SK-N-SH (cell line): ENCODE results near the gene APH1B.

Source experiments
- EZH2phosphoT487 ChIP-seq: fragments of 200-600 bp; sonication (generic); IDR thresholded peaks from 2 replicates; pipeline ENCODE4 v1.6.1; 2017; ENCODE audit warnings: low read depth, mixed run types, mild to moderate bottlenecking, antibody characterized with exemption, moderate library complexity, borderline replicate concordance
- FOSL2 ChIP-seq: IDR thresholded peaks from 2 replicates; pipeline ENCODE4 v1.4.0; 2012; ENCODE audit warnings: low read depth, mild to moderate bottlenecking, moderate library complexity, borderline replicate concordance
- GABPA ChIP-seq: IDR thresholded peaks from 2 replicates; pipeline ENCODE4 v1.4.0; 2012; ENCODE audit warnings: low read depth, mild to moderate bottlenecking
- JUND ChIP-seq: IDR thresholded peaks from 2 replicates; pipeline ENCODE4 v1.4.0; 2012
- MXI1 ChIP-seq: IDR thresholded peaks from 2 replicates; pipeline ENCODE4 v1.6.1; 2012; ENCODE audit warnings: mild to moderate bottlenecking, low read depth, low read length, improper control_type of control experiment
- POLR2AphosphoS5 ChIP-seq: IDR thresholded peaks from 2 replicates; pipeline ENCODE4 v1.6.1; 2012; ENCODE audit warnings: low read depth, low read length
- RAD21 ChIP-seq: IDR thresholded peaks from 2 replicates; pipeline ENCODE4 v1.6.1; 2012; ENCODE audit warnings: mild to moderate bottlenecking, low read length
- TF ChIP-seq, protein P1 (sequence below): fragments of 200-600 bp; sonication (generic); IDR thresholded peaks from 2 replicates; pipeline ENCODE4 v1.6.1; 2017; ENCODE audit warnings: antibody characterized with exemption, mild to moderate bottlenecking, moderate library complexity
- TF ChIP-seq, protein P2 (sequence below): fragments of 150-350 bp; IDR thresholded peaks from 2 replicates; pipeline ENCODE4 v1.6.1; 2017; ENCODE audit warnings: antibody characterized with exemption, low read length, low read depth, borderline replicate concordance
- TF ChIP-seq, protein P3 (sequence below): IDR thresholded peaks from 2 replicates; pipeline ENCODE4 v1.4.0; 2012; ENCODE audit warnings: low read depth

DNA sequence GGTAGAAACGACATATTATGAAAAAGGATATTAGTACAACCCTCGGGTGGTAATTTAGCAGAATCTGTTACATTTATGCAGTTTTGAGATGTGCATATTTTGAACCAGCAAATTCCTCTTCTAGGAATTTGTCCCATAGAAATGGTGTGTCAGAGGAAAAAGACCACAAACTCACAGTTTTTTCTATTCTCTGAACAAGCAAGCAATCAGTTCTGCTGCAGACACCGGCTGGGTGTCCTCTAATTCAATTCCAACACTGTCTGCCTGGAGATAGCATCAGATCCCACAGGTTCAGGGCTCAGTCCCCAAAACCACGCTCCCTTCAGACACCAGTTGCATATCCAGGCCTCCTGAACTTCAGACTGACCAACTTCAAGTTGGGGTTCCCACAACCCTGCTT is 36.4 kb downstream of the APH1B start:
- TF ChIP-seq RAD21 (peak; percentile 43), MXI1 (peak; percentile 40; the same call in 1 of the 2 replicates), EZH2phosphoT487 (no peak), POLR2AphosphoS5 (no peak), FOSL2 (no peak), JUND (no peak), GABPA (no peak)
- TF ChIP-seq, protein P1, sequence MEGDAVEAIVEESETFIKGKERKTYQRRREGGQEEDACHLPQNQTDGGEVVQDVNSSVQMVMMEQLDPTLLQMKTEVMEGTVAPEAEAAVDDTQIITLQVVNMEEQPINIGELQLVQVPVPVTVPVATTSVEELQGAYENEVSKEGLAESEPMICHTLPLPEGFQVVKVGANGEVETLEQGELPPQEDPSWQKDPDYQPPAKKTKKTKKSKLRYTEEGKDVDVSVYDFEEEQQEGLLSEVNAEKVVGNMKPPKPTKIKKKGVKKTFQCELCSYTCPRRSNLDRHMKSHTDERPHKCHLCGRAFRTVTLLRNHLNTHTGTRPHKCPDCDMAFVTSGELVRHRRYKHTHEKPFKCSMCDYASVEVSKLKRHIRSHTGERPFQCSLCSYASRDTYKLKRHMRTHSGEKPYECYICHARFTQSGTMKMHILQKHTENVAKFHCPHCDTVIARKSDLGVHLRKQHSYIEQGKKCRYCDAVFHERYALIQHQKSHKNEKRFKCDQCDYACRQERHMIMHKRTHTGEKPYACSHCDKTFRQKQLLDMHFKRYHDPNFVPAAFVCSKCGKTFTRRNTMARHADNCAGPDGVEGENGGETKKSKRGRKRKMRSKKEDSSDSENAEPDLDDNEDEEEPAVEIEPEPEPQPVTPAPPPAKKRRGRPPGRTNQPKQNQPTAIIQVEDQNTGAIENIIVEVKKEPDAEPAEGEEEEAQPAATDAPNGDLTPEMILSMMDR = no peak
- TF ChIP-seq, protein P2, sequence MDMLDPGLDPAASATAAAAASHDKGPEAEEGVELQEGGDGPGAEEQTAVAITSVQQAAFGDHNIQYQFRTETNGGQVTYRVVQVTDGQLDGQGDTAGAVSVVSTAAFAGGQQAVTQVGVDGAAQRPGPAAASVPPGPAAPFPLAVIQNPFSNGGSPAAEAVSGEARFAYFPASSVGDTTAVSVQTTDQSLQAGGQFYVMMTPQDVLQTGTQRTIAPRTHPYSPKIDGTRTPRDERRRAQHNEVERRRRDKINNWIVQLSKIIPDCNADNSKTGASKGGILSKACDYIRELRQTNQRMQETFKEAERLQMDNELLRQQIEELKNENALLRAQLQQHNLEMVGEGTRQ = no peak
- TF ChIP-seq, protein P3, sequence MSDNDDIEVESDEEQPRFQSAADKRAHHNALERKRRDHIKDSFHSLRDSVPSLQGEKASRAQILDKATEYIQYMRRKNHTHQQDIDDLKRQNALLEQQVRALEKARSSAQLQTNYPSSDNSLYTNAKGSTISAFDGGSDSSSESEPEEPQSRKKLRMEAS = no peak
